DMS79 (cell line): ENCODE measurements around the gene CHRNB1.
"Not testable (repeated sequence)": the region's sequence is repeated elsewhere in the genome, so short reads cannot be mapped to it uniquely, and the experiment has no call there.

Experiments
- DNase-seq: peaks from one replicate; lab custom pipeline; 2025; lab: John Stamatoyannopoulos, UW

Gene CHRNB1

GRCh38 chr17:7468290-7468689 lies 23.4 kb downstream of the CHRNB1 start:
- no peak for DNase-seq

GRCh38 chr17:7468804-7469389 lies 24.0 kb downstream of the CHRNB1 start:
- no peak for DNase-seq

- not testable (repeated sequence) for DNase-seq
These were observed 25.0 kb downstream of the CHRNB1 start for GRCh38 chr17:7469843-7470242.

GRCh38 chr17:7470457-7470973 lies 25.7 kb downstream of the CHRNB1 start:
- not testable (repeated sequence) for DNase-seq

GRCh38 chr17:7471729-7472128 lies 26.9 kb downstream of the CHRNB1 start:
- no peak for DNase-seq

GRCh38 chr17:7474767-7475166 lies 29.9 kb downstream of the CHRNB1 start:
- not testable (repeated sequence) for DNase-seq

GRCh38 chr17:7475764-7476422 lies 31.0 kb downstream of the CHRNB1 start:
- DNase-seq: no peak

GRCh38 chr17:7476494-7476893 lies 31.6 kb downstream of the CHRNB1 start:
- DNase-seq: no peak

GRCh38 chr17:7476951-7477350 lies 32.1 kb downstream of the CHRNB1 start:
- no peak for DNase-seq

- no peak for DNase-seq
These were observed 32.8 kb downstream of the CHRNB1 start for GRCh38 chr17:7477392-7478275.

- DNase-seq: no peak
These were observed 33.7 kb downstream of the CHRNB1 start for GRCh38 chr17:7478276-7479212.

GRCh38 chr17:7479213-7480088 lies 34.6 kb downstream of the CHRNB1 start, which contains the start of gene ZBTB4:
TSS of gene ZBTB4 (minus strand) at chr17:7479631. CDS start at chr17:7466801, 12,830 bp downstream.
- no peak for DNase-seq

- DNase-seq: no peak
These were observed 35.2 kb downstream of the CHRNB1 start for GRCh38 chr17:7480089-7480384.

- DNase-seq: not testable (repeated sequence)
These were observed 36.4 kb downstream of the CHRNB1 start, which contains the start of gene SLC35G6 for GRCh38 chr17:7481275-7481674. TSS of gene SLC35G6 (plus strand) at chr17:7481446. CDS start at chr17:7481517, 71 bp downstream.

- DNase-seq: not testable (repeated sequence)
These were observed 37.2 kb downstream of the CHRNB1 start for GRCh38 chr17:7481842-7482741.

GRCh38 chr17:7482742-7483088 lies 37.9 kb downstream of the CHRNB1 start:
- not testable (repeated sequence) for DNase-seq

GRCh38 chr17:7483255-7484066 lies 38.6 kb downstream of the CHRNB1 start:
- DNase-seq: peak; percentile 94

GRCh38 chr17:7484067-7484918 lies 39.4 kb downstream of the CHRNB1 start, which contains the start of gene POLR2A:
TSS of gene POLR2A (plus strand) at chr17:7484366.
- DNase-seq: peak; percentile 95
